Naive B cell (primary cell): ENCODE results near the gene PIK3C2G. TPM values are rescaled to one million over a fixed set of nuclear protein-coding genes. Genes with fewer than 3 reads are reported as not detected.

ENCODE experiments used
- ATAC-seq, 2 donors: fragments of 150-1000 bp; cut with Tn5 transposase; 2 replicates each; pipeline ENCODE4 v1.10.0; 2021; ENCODE audit warnings: low read depth in 2 of 2, mild to moderate bottlenecking in 2 of 2, moderate library complexity in 2 of 2
- DNase-seq: peaks from one replicate; pipeline ENCODE4 v3.0.0; 2022
- H3K27ac Mint-ChIP-seq, 6 donors: one replicate each; pipeline ENCODE4 v1.8.0; 2020 to 2022; ENCODE audit warnings: mild to moderate bottlenecking in 6 of 6, mixed read lengths in 6 of 6, moderate library complexity in 5 of 6, inconsistent platforms in 2 of 6
- H3K27me3 Mint-ChIP-seq, 3 donors: one replicate each; pipeline ENCODE4 v1.8.0; 2021 to 2022; ENCODE audit warnings: mixed read lengths in 3 of 3, mild to moderate bottlenecking in 1 of 3
- H3K36me3 Mint-ChIP-seq, 2 donors: one replicate each; pipeline ENCODE4 v1.8.0; 2020 to 2022; ENCODE audit warnings: mixed read lengths in 2 of 2, inconsistent platforms in 1 of 2, mild to moderate bottlenecking in 1 of 2
- H3K4me1 Mint-ChIP-seq, 3 donors: one replicate each; pipeline ENCODE4 v1.8.0; 2020 to 2022; ENCODE audit warnings: mixed read lengths in 3 of 3, inconsistent platforms in 1 of 3, mild to moderate bottlenecking in 1 of 3, moderate library complexity in 1 of 3
- H3K4me3 Mint-ChIP-seq, 8 donors: one replicate each; pipeline ENCODE4 v1.8.0; 2020 to 2022; ENCODE audit warnings: mild to moderate bottlenecking in 8 of 8, mixed read lengths in 8 of 8, moderate library complexity in 8 of 8, inconsistent platforms in 2 of 8
- H3K9me3 Mint-ChIP-seq, 7 donors: one replicate each; pipeline ENCODE4 v1.8.0; 2020 to 2022; ENCODE audit warnings: mixed read lengths in 7 of 7, mild to moderate bottlenecking in 5 of 7, inconsistent platforms in 2 of 7, moderate library complexity in 1 of 7
- polyA plus RNA-seq, 6 donors: library from polyadenylated mRNA; unstranded; fragments of 300-500 nt; fragmentation: Illumina TruSeq; gene quantifications; one replicate each; pipeline ENCODE4 v1.2.3, GENCODE V29; 2021; ENCODE audit warnings: low read depth in 6 of 6

The PIK3C2G gene
- polyA plus RNA-seq, 6 donors from 2014 or later: not detected

- DNase-seq (no peak), ATAC-seq (no peak)
- H3K27me3 Mint-ChIP-seq: no peaks in the 10 kb centered on the region
- H3K4me1 Mint-ChIP-seq: no peaks in the 10 kb centered on the region
- peak overlapping the region in 1 of 6 donors; percentile 40 for H3K27ac Mint-ChIP-seq
- no peaks in the 10 kb centered on the region for H3K9me3 Mint-ChIP-seq
- H3K36me3 Mint-ChIP-seq: no peaks in the 10 kb centered on the region
- H3K4me3 Mint-ChIP-seq: no peak overlapping the region
These were observed 70.9 kb downstream of the PIK3C2G start for GRCh38 chr12:18332173-18332572.

- Mint-ChIP-seq H3K36me3 (no peaks in the 10 kb centered on the region), H3K4me1 (no peaks in the 10 kb centered on the region)
- no peak for ATAC-seq
These were observed 78.3 kb downstream of the PIK3C2G start for GRCh38 chr12:18339633-18340032.

GRCh38 chr12:18340186-18340585, 78.9 kb downstream of the PIK3C2G start:
- ATAC-seq: no peak
- Mint-ChIP-seq H3K27ac (no peak overlapping the region), H3K4me3 (no peak overlapping the region), H3K9me3 (peaks cover 0 to 4% (median 0%) of the 10 kb centered on the region in 7 donors), H3K27me3 (no peaks in the 10 kb centered on the region), H3K4me1 (no peaks in the 10 kb centered on the region), H3K36me3 (no peaks in the 10 kb centered on the region)
- DNase-seq: no peak

More at GRCh38 chr12:18339633-18340032, 78.3 kb downstream of the PIK3C2G start:
- peaks cover 0 to 4% (median 0%) of the 10 kb centered on the region in 7 donors for H3K9me3 Mint-ChIP-seq
- DNase-seq: no peak
- H3K4me3 Mint-ChIP-seq: no peak overlapping the region
- H3K27ac Mint-ChIP-seq: no peak overlapping the region
- no peaks in the 10 kb centered on the region for H3K27me3 Mint-ChIP-seq

GRCh38 chr12:18340786-18341185, 79.5 kb downstream of the PIK3C2G start:
- Mint-ChIP-seq H3K27me3 (no peaks in the 10 kb centered on the region), H3K4me1 (no peaks in the 10 kb centered on the region), H3K36me3 (no peaks in the 10 kb centered on the region), H3K4me3 (no peak overlapping the region), H3K27ac (no peak overlapping the region), H3K9me3 (peaks cover 0 to 4% (median 0%) of the 10 kb centered on the region in 7 donors)
- ATAC-seq: no peak
- DNase-seq: no peak

- Mint-ChIP-seq H3K36me3 (no peaks in the 10 kb centered on the region), H3K4me1 (no peaks in the 10 kb centered on the region), H3K9me3 (no peaks in the 10 kb centered on the region), H3K27me3 (no peaks in the 10 kb centered on the region), H3K27ac (no peak overlapping the region), H3K4me3 (no peak overlapping the region)
- ATAC-seq: no peak
- DNase-seq: no peak
These were observed 82.4 kb downstream of the PIK3C2G start for GRCh38 chr12:18343708-18344107.

- Mint-ChIP-seq H3K27me3 (no peaks in the 10 kb centered on the region), H3K36me3 (no peaks in the 10 kb centered on the region), H3K9me3 (peaks cover 0 to 4% (median 0%) of the 10 kb centered on the region in 7 donors), H3K4me3 (no peak overlapping the region), H3K27ac (no peak overlapping the region), H3K4me1 (no peaks in the 10 kb centered on the region)
- no peak for DNase-seq
- ATAC-seq: no peak
These were observed 83.9 kb downstream of the PIK3C2G start for GRCh38 chr12:18345021-18345735.

DNA sequence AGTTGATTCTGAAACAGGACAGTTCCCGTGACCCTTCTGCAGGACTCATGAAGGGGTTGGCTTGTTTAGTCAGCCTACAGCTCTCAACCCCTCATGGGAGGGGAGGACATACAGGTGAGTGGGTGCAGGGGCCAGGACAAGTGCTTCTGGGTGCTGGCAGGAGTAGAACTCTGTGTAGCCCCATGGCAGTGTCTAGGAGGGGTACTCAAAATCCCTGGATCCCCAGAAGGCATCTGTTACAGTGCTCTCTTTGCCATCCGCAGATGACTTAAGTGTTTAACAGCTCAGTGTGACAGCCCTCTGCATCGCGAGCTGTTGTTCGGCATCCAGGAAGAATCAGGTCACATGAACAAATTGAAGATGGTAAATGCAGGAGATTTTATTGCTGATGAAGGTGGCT, 91.0 kb downstream of the PIK3C2G start:
- no peaks in the 10 kb centered on the region for H3K36me3 Mint-ChIP-seq
- ATAC-seq (no peak), DNase-seq (no peak)
- no peaks in the 10 kb centered on the region for H3K27me3 Mint-ChIP-seq
- H3K4me3 Mint-ChIP-seq: no peak overlapping the region
- H3K9me3 Mint-ChIP-seq: peaks cover 0 to 4% (median 0%) of the 10 kb centered on the region in 7 donors
- H3K27ac Mint-ChIP-seq: no peak overlapping the region
- no peaks in the 10 kb centered on the region for H3K4me1 Mint-ChIP-seq

DNA sequence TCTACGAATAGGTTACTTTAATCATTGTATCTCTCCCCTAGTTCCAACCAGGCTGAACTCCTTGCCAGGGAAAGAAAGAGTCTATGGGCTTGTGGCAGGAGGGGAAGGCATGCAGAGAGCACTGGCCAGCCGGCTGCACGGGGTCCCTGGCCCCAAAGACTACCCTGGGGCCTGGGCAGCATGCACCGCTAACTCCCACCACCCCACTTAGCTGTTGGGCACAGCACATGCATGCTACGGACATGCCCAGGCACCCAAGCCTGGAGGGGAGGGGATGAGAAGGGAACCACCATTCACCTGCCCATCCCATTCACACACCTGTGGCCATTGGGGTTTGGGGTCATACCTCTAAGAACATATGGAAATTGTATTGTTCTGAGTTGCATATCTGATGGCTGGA, 94.1 kb downstream of the PIK3C2G start:
- DNase-seq (no peak), ATAC-seq (no peak)
- no peaks in the 10 kb centered on the region for H3K27me3 Mint-ChIP-seq
- no peaks in the 10 kb centered on the region for H3K36me3 Mint-ChIP-seq
- peaks cover 0 to 5% (median 0%) of the 10 kb centered on the region in 7 donors for H3K9me3 Mint-ChIP-seq
- H3K27ac Mint-ChIP-seq: no peak overlapping the region
- no peaks in the 10 kb centered on the region for H3K4me1 Mint-ChIP-seq
- H3K4me3 Mint-ChIP-seq: no peak overlapping the region

DNA sequence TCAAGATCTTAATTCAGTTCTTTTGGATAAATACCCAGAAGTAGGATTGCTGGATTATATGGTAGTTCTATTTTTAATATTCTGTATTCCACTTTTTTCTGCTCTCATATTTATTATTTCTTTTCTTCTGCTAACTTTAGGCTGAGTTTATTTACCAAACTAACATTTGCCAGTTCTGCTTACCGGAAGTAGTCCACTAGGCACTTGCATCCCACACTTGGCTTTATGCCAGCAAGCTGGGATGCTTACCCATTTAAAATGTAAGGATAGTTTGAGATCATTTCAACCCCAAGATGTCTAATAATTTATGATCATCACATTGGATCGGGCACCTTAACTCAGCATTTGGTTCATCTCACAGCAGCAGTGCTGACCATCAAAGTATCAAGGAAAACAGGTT, 96.8 kb downstream of the PIK3C2G start:
- Mint-ChIP-seq H3K27ac (no peak overlapping the region), H3K9me3 (peaks cover 0 to 5% (median 0%) of the 10 kb centered on the region in 7 donors), H3K4me3 (no peak overlapping the region), H3K36me3 (no peaks in the 10 kb centered on the region), H3K4me1 (no peaks in the 10 kb centered on the region), H3K27me3 (no peaks in the 10 kb centered on the region)
- no peak for DNase-seq
- ATAC-seq: no peak

DNA sequence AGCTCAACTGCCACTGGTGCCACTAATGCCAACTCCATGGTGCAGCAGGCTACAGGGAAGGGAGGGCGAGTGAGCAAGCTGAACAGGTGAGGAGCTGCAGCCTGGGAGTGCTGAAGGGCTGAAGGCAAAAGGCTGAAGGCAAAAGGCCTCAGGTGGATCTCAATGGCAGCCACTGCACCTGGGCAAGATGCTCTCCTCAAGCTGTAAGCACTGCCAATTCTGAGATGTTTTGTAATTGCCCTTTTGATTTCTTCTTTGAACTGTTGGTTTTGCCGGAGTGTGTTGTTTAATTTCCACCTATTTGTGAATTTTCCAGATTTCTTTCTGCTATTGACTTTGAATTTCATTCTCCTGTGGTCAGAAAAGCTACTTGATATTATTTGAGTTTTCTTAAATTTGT, 97.6 kb downstream of the PIK3C2G start:
- Mint-ChIP-seq H3K27ac (no peak overlapping the region), H3K36me3 (no peaks in the 10 kb centered on the region), H3K4me3 (no peak overlapping the region), H3K4me1 (no peaks in the 10 kb centered on the region), H3K9me3 (peaks cover 0 to 5% (median 0%) of the 10 kb centered on the region in 7 donors), H3K27me3 (no peaks in the 10 kb centered on the region)
- ATAC-seq: no peak
- no peak for DNase-seq

GRCh38 chr12:18361433-18361832, 100.1 kb downstream of the PIK3C2G start:
- no peak for DNase-seq
- Mint-ChIP-seq H3K27me3 (no peaks in the 10 kb centered on the region), H3K27ac (no peak overlapping the region), H3K4me1 (no peaks in the 10 kb centered on the region), H3K9me3 (peaks cover 0 to 7% (median 2%) of the 10 kb centered on the region in 7 donors), H3K4me3 (no peak overlapping the region), H3K36me3 (no peaks in the 10 kb centered on the region)
- no peak for ATAC-seq

GRCh38 chr12:18363321-18363720, 102.0 kb downstream of the PIK3C2G start:
- no peak for DNase-seq
- no peak overlapping the region for H3K27ac Mint-ChIP-seq
- H3K9me3 Mint-ChIP-seq: peaks cover 0 to 7% (median 2%) of the 10 kb centered on the region in 7 donors
- ATAC-seq: no peak
- no peaks in the 10 kb centered on the region for H3K4me1 Mint-ChIP-seq
- no peaks in the 10 kb centered on the region for H3K36me3 Mint-ChIP-seq
- H3K4me3 Mint-ChIP-seq: no peak overlapping the region
- no peaks in the 10 kb centered on the region for H3K27me3 Mint-ChIP-seq

GRCh38 chr12:18368594-18368993, 107.3 kb downstream of the PIK3C2G start:
- DNase-seq: no peak
- Mint-ChIP-seq H3K4me1 (no peaks in the 10 kb centered on the region), H3K9me3 (peaks cover 0 to 10% (median 5%) of the 10 kb centered on the region in 7 donors), H3K36me3 (no peaks in the 10 kb centered on the region), H3K4me3 (no peak overlapping the region), H3K27me3 (no peaks in the 10 kb centered on the region), H3K27ac (no peak overlapping the region)
- no peak for ATAC-seq

DNA sequence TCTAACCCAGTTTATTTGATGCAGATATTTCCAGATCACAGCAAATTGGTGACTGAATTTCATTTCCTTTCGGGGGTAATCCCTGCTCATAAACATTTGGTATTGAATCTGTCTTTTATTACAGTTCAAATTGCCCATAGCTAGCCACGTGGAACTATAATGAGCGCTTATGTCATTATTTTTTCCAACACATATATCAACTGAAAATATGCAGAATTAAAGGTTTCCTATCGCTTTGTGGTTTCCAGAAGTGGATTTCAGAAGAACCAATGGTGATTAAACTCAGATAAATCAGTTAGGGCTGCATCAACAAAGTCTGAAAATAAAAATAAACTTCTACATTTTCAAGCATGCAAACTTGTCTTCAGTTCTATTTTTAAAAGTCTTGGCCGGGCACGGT, 111.9 kb downstream of the PIK3C2G start:
- H3K4me3 Mint-ChIP-seq: no peak overlapping the region
- H3K4me1 Mint-ChIP-seq: no peaks in the 10 kb centered on the region
- peaks cover 2 to 7% (median 5%) of the 10 kb centered on the region in 7 donors for H3K9me3 Mint-ChIP-seq
- ATAC-seq (no peak), DNase-seq (no peak)
- H3K36me3 Mint-ChIP-seq: no peaks in the 10 kb centered on the region
- H3K27ac Mint-ChIP-seq: no peak overlapping the region
- H3K27me3 Mint-ChIP-seq: no peaks in the 10 kb centered on the region
